H9 (cell line): ENCODE measurements around the gene SNRPD3. TPM values are rescaled to one million over a fixed set of nuclear protein-coding genes. Genes with fewer than 3 reads are reported as not detected.

Source experiments
- DNase-seq: peaks from one replicate; pipeline ENCODE4 v3.0.0-alpha.2; 2017
- H2AFZ ChIP-seq: one replicate; pipeline ENCODE4 v1.6.1; 2013; ENCODE audit warnings: mild to moderate bottlenecking, low read length, control low read depth, moderate library complexity
- H2AK5ac ChIP-seq: 2 replicates; pipeline ENCODE4 v1.6.1; 2013; ENCODE audit warnings: low read length, control low read depth, mixed read lengths; ENCODE audit not compliant: insufficient read length
- H2BK120ac ChIP-seq: one replicate; pipeline ENCODE4 v1.6.1; 2013; ENCODE audit warnings: low read depth, mild to moderate bottlenecking, low read length, control low read depth, inconsistent platforms; ENCODE audit not compliant: poor library complexity, severe bottlenecking
- H2BK12ac ChIP-seq: 2 replicates; pipeline ENCODE4 v1.6.1; 2013; ENCODE audit warnings: low read length, control low read depth, mixed read lengths, low read depth; ENCODE audit not compliant: insufficient read length
- H2BK15ac ChIP-seq: 2 replicates; pipeline ENCODE4 v1.6.1; 2013; ENCODE audit warnings: low read depth, low read length, control low read depth
- H2BK20ac ChIP-seq: one replicate; pipeline ENCODE4 v1.6.1; 2013; ENCODE audit warnings: low read depth, mild to moderate bottlenecking, low read length, control low read depth, inconsistent platforms; ENCODE audit not compliant: poor library complexity, severe bottlenecking
- H2BK5ac ChIP-seq: 2 replicates; pipeline ENCODE4 v1.6.1; 2013; ENCODE audit warnings: low read length, control low read depth, mixed read lengths; ENCODE audit not compliant: insufficient read length
- H3K14ac ChIP-seq: 2 replicates; pipeline ENCODE4 v1.6.1; 2013; ENCODE audit warnings: low read length, control low read depth; ENCODE audit not compliant: insufficient read depth
- H3K18ac ChIP-seq: 2 replicates; pipeline ENCODE4 v1.6.1; 2013; ENCODE audit warnings: low read depth, mild to moderate bottlenecking, mixed read lengths, low read length, control low read depth; ENCODE audit not compliant: insufficient read length
- H3K23ac ChIP-seq: 2 replicates; pipeline ENCODE4 v1.6.1; 2013; ENCODE audit warnings: low read length, control low read depth, mixed read lengths, low read depth; ENCODE audit not compliant: insufficient read length
- H3K23me2 ChIP-seq: 2 replicates; pipeline ENCODE4 v1.6.1; 2013; ENCODE audit warnings: low read depth, mild to moderate bottlenecking, mixed read lengths, low read length, control low read depth; ENCODE audit not compliant: insufficient read length, poor library complexity, severe bottlenecking
- H3K27ac ChIP-seq: 2 replicates; pipeline ENCODE4 v1.5.1; 2013; ENCODE audit warnings: low read length, control low read depth, mixed read lengths, low read depth; ENCODE audit not compliant: insufficient read length
- H3K27me3 ChIP-seq: 2 replicates; pipeline ENCODE4 v1.6.1; 2013; ENCODE audit warnings: low read length, control low read depth, inconsistent platforms; ENCODE audit not compliant: insufficient read depth
- H3K4ac ChIP-seq: 2 replicates; pipeline ENCODE4 v1.6.1; 2013; ENCODE audit warnings: low read depth, mild to moderate bottlenecking, control low read depth, inconsistent platforms, low read length, moderate library complexity
- H3K4me1 ChIP-seq: 2 replicates; pipeline ENCODE4 v1.6.1; 2013; ENCODE audit warnings: low read length, control low read depth, inconsistent platforms; ENCODE audit not compliant: insufficient read depth
- H3K4me2 ChIP-seq: 2 replicates; pipeline ENCODE4 v1.6.1; 2013; ENCODE audit warnings: low read length, control low read depth, mixed read lengths; ENCODE audit not compliant: insufficient read length, insufficient read depth
- H3K56ac ChIP-seq: 2 replicates; pipeline ENCODE4 v1.6.1; 2013; ENCODE audit warnings: low read depth, mild to moderate bottlenecking, mixed read lengths, low read length, control low read depth; ENCODE audit not compliant: insufficient read length
- H3K79me1 ChIP-seq: 2 replicates; pipeline ENCODE4 v1.6.1; 2013; ENCODE audit warnings: low read depth, mild to moderate bottlenecking, moderate library complexity, low read length, control low read depth, inconsistent platforms; ENCODE audit not compliant: insufficient read depth, poor library complexity, severe bottlenecking
- H3K79me2 ChIP-seq: 2 replicates; pipeline ENCODE4 v1.6.1; 2013; ENCODE audit warnings: low read length, control low read depth, inconsistent platforms; ENCODE audit not compliant: insufficient read depth
- H3K9ac ChIP-seq: 2 replicates; pipeline ENCODE4 v1.6.1; 2013; ENCODE audit warnings: low read length, control low read depth, mixed read lengths; ENCODE audit not compliant: insufficient read length; ENCODE audit errors: extremely low read depth
- H3K9me3 ChIP-seq: one replicate; pipeline ENCODE4 v1.6.1; 2013; ENCODE audit warnings: low read depth, low read length, inconsistent platforms; ENCODE audit not compliant: control insufficient read depth
- H3T11ph ChIP-seq: one replicate; pipeline ENCODE4 v1.6.1; 2013; ENCODE audit warnings: mild to moderate bottlenecking, low read length, control low read depth, inconsistent platforms
- H4K20me1 ChIP-seq: one replicate; pipeline ENCODE4 v1.6.1; 2013; ENCODE audit not compliant: control insufficient read depth, insufficient read length, insufficient read depth
- H4K5ac ChIP-seq: 2 replicates; pipeline ENCODE4 v1.6.1; 2013; ENCODE audit warnings: low read depth, mild to moderate bottlenecking, mixed read lengths, low read length, control low read depth; ENCODE audit not compliant: insufficient read length
- H4K8ac ChIP-seq: replicated peaks from 2 replicates; pipeline ENCODE4 v1.6.1; 2013; ENCODE audit warnings: low read length, control low read depth, mixed read lengths, low read depth; ENCODE audit not compliant: insufficient read length
- H4K91ac ChIP-seq: 2 replicates; pipeline ENCODE4 v1.6.1; 2013; ENCODE audit warnings: low read depth, mild to moderate bottlenecking, moderate library complexity, mixed read lengths, low read length, control low read depth; ENCODE audit not compliant: insufficient read length
- H3K27ac Mint-ChIP-seq, 3 experiments: 2 replicates in 2 of 3; 3 replicates in 1 of 3; pipeline ENCODE4 v1.8.0; 2020 to 2021; ENCODE audit warnings: mixed read lengths in 3 of 3, mild to moderate bottlenecking in 1 of 3, moderate library complexity in 1 of 3
- H3K27me3 Mint-ChIP-seq: 2 replicates; pipeline ENCODE4 v1.8.0; 2021; ENCODE audit warnings: low read depth, mild to moderate bottlenecking, moderate library complexity, mixed read lengths
- H3K36me3 Mint-ChIP-seq, 3 experiments: 2 replicates in 2 of 3; 3 replicates in 1 of 3; pipeline ENCODE4 v1.8.0; 2020 to 2021; ENCODE audit warnings: low read depth in 3 of 3, mixed read lengths in 3 of 3; ENCODE audit not compliant: insufficient read depth in 1 of 3
- H3K4me1 Mint-ChIP-seq, 2 experiments: 2 replicates each; pipeline ENCODE4 v1.8.0; 2020; ENCODE audit warnings: mixed read lengths in 2 of 2
- H3K4me3 Mint-ChIP-seq, 2 experiments: 2 replicates in 1 of 2; 3 replicates in 1 of 2; pipeline ENCODE4 v1.8.0; 2020 to 2021; ENCODE audit warnings: mild to moderate bottlenecking in 2 of 2, mixed read lengths in 2 of 2, moderate library complexity in 1 of 2
- H3K9me3 Mint-ChIP-seq, 2 experiments: 2 replicates in 1 of 2; 3 replicates in 1 of 2; pipeline ENCODE4 v1.8.0; 2020; ENCODE audit warnings: mild to moderate bottlenecking in 2 of 2, mixed read lengths in 2 of 2, moderate library complexity in 1 of 2
- CTCF ChIP-seq: fragments of 200-600 bp; sonication (generic); conservative IDR thresholded peaks from 3 replicates; pipeline ENCODE4 v1.8.0; 2021; ENCODE audit warnings: antibody characterized with exemption, mild to moderate bottlenecking
- WGBS: extraction: QIAGEN DNeasy Blood & Tissue Kit; methylation state at CpG from one replicate; pipeline ENCODE4 v1.1.7; 2013; ENCODE audit warnings: missing lambda C conversion rate, low lambda C conversion rate, mixed read lengths; ENCODE audit not compliant: insufficient read length; ENCODE audit errors: extremely low coverage; 5-methylcytosine and 5-hydroxymethylcytosine counted together
- total RNA-seq: library from RNA; stranded (reverse); gene quantifications from 2 replicates; pipeline ENCODE4 v1.2.1, GENCODE V29; 2021

SNRPD3 gene
- total RNA-seq, 1 experiment from 2014 or later = 212 TPM

DNA sequence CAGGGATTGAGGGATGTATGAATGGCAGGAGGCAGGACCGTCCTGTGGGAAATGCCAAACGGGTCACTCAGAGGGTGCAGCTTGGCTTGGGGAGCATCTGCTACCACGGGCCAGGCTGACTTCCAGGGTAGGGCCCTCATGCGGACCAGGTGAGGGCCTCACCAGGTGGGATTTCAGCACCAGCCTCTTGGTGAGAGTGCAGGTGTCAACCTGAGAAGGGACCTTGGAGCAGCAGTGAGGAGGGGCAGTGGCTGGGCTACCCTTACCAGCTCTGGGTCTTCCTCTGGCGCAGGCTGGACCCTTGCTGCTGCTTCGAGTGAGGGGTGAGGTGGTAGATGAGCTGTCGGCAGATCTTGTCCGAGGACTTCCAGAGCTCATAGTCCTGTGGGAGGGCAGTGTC, 32.1 kb downstream of the SNRPD3 start:
- Histone ChIP-seq H2BK5ac (no peak overlapping the region), H2BK120ac (no peak overlapping the region), H3K4ac (no peak overlapping the region), H3K27me3 (no peaks in the 10 kb centered on the region), H3K23me2 (no peaks in the 10 kb centered on the region), H2AK5ac (no peak overlapping the region), H3K18ac (no peak overlapping the region), H3K79me2 (no peaks in the 10 kb centered on the region), H3K4me1 (no peaks in the 10 kb centered on the region), H3K79me1 (no peaks in the 10 kb centered on the region), H3K14ac (no peak overlapping the region), H3K4me2 (no peak overlapping the region), H2AFZ (no peak overlapping the region), H2BK15ac (no peak overlapping the region), H3K9ac (no peak overlapping the region), H3T11ph (no peak overlapping the region), H4K20me1 (no peaks in the 10 kb centered on the region), H3K56ac (no peak overlapping the region), H4K5ac (no peak overlapping the region), H2BK12ac (no peak overlapping the region), H3K9me3 (no peaks in the 10 kb centered on the region), H3K27ac (no peak overlapping the region), H2BK20ac (no peak overlapping the region), H4K8ac (no peak overlapping the region), H3K23ac (no peak overlapping the region), H4K91ac (no peak overlapping the region)
- Mint-ChIP-seq H3K27me3 (no peaks in the 10 kb centered on the region; the same call in 1 of the 2 replicates), H3K4me3 (no peak overlapping the region), H3K36me3 (peaks cover 0 to 8% (median 7%) of the 10 kb centered on the region in 3 experiments; a peak in 3 of 7 replicates), H3K4me1 (peaks cover 5 to 8% of the 10 kb centered on the region in 2 experiments), H3K27ac (no peak overlapping the region), H3K9me3 (no peaks in the 10 kb centered on the region)
- no peak for DNase-seq
- WGBS = no CpG with 5 or more reads among the region's 8 CpGs
- TF ChIP-seq CTCF = no peak
